GM12892 (cell line): Measurements from ENCODE around the gene STK32C.

Experiments
- DNase-seq: peaks from one replicate; pipeline ENCODE4 v3.0.0; 2011; ENCODE audit not compliant: insufficient read length
- FAIRE-seq: peaks from 2 replicates; lab custom pipeline; 2011; peaks lifted over from hg19 to GRCh38; lab: Jason Lieb, UNC
- POLR2A ChIP-seq: IDR thresholded peaks from 2 replicates; pipeline ENCODE4 v1.6.1; 2011; ENCODE audit warnings: low read depth, low read length, control low read depth
- POLR2AphosphoS5 ChIP-seq: IDR thresholded peaks from 2 replicates; pipeline ENCODE4 v1.6.1; 2011; ENCODE audit warnings: low read depth, low read length, control low read depth
- TAF1 ChIP-seq: IDR thresholded peaks from 2 replicates; pipeline ENCODE4 v1.6.1; 2011; ENCODE audit warnings: low read depth, mild to moderate bottlenecking, control low read depth, low read length, borderline replicate concordance

Gene STK32C

DNA sequence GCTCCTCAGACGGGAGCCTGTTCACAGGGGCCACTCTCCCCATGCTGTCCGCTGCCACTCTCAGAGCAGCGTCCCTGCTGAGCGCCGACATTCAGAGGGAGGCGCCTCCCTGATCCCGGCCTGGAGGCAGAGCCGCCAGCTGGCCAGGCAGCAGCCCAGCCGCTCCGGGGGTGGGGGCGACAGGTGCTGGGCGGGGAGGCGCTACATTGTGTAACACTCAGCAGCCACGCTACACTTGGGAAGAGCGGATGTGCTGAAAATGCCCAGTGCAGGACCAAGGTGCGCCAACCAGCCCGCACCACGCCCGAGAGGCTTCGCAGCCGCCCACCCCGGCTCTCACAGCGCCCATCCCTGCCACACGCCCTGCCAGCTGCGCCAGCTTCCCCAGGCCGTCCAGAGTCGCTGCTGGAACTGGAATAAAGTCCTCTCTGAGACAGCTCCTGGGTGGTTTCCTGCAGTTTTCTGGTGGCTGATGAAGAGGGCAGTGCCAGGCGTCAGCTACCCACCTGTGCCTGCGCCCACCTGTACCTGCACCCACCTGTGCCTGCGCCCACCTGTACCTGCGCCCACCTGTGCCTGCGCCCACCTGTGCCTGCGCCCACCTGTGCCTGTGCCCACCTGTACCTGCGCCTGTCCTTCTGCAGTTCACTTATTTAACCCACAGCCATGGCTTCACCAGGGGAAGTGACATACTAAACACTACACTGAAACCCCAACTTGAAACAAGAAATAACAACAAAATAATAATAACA lies 25.7 kb downstream of the STK32C start:
- TF ChIP-seq POLR2A (no peak), TAF1 (no peak), POLR2AphosphoS5 (no peak)
- FAIRE-seq (no peak), DNase-seq (no peak)

DNA sequence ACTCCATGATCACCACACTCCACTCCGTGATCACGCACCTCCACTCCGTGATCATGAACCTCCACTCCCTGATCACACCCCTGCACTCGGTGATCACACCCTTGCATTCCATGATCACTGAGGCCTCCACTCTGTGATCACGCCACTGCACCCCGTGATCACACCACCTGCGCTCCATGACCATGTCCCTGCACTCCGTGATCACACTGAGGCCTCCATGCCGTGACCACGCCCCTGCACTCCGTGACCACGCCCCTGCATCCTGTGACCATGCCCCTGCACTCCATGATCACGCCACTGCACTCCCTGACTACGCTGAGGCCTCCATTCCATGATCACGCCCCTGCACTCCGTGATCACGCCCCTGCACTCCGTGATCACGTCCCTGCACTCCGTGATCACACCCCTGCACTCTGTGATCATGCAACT lies 27.1 kb downstream of the STK32C start:
- no peak for DNase-seq
- TF ChIP-seq POLR2A = no peak
- no peak for TF ChIP-seq POLR2AphosphoS5
- TF ChIP-seq TAF1 = no peak
- FAIRE-seq = no peak

DNA sequence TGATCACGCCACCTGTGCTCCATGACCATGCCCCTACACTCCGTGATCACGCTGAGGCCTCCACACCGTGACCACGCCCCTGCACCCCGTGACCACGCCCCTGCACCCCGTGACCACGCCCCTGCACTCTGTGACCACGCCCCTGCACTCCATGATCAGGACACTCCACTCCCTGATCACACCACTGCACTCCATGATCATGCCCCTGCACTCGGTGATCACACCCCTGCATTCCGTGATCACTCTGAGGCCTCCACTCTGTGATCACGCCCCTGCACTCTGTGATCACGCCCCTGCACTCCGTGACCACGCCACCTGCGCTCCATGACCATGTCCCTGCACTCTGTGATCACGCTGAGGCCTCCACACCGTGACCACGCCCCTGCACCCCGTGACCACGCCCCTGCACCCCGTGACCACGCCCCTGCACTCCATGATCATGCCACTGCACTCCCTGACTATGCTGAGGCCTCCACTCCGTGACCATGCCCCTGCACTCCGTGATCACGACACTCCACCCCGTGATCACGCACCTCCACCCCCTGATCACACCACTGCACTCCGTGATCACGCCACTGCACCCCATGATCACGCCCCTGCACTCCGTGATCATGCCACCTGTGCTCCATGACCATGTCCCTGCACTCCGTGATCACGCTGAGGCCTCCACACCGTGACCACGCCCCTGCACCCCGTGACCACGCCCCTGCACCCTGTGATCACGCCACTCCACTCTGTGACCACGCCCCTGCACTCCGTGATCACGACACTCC lies 27.7 kb downstream of the STK32C start:
- DNase-seq = no peak
- no peak for FAIRE-seq
- TF ChIP-seq POLR2AphosphoS5 (no peak), TAF1 (no peak), POLR2A (no peak)

DNA sequence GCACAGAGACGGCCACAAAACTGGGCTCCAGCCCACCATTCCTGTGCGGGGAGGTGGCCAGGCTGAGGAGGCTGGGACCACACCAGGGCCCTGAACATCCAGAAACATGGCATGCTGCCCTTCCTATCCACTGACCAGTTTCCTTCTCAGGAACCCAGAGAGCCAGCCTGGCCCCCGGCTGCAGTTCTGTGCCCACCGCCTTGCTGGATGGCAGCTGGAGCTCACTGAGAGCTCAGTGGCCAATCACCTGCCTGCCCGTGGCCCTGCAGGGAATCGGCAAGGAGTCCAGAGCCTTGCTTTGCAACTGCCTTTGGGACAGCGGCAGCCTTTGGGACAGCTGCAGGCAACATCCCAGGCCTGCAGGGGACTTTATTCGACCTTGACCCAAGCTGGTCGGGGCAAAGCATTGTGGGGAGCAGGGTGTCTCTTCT lies 30.4 kb downstream of the STK32C start:
- TF ChIP-seq POLR2A = no peak
- TF ChIP-seq TAF1 = no peak
- TF ChIP-seq POLR2AphosphoS5 = no peak
- FAIRE-seq (no peak), DNase-seq (no peak)

DNA sequence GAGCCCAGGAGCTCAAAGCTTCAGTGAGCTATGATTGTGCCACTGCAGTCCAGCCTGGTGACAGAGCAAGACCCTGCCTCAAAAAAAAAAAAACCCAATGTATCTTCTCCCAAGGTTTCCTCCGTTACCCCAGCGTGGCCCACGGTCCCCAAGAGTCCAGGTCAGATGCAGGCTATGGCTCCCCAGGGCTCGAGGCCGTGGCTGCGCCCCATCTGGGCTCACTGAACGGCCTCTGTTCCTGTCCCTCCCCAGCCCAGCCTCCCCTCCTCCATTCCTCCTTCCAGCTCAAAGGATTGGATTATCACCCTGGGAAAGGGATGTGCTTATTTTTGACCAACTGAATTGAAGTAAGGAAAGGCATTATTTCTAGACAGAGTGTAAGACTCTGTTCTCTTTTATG lies 31.0 kb downstream of the STK32C start:
- FAIRE-seq = no peak
- no peak for TF ChIP-seq POLR2A
- no peak for TF ChIP-seq TAF1
- no peak for TF ChIP-seq POLR2AphosphoS5
- no peak for DNase-seq

DNA sequence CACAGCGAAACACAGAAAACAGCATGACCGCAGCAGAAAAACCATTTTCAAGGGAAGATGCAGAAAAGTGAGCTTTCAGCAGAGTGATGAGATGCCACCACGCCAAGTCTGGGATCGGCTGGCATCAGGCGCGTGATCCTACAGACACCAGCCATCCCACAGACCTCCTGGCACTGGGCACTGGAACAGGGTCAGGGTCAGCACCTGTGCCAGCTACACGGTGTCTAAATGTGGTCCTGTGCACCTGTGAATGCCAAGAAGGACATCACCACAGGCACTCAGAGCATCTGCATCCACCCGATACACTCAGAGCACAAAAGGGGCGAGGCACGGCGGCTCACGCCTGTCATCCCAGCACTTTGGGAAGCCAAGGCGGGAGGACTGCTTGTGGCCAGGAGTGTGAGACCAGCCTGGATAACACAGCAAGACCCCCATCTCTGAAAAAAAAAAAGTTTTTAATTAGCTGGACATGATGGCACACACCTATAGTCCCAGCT lies 31.5 kb downstream of the STK32C start:
- FAIRE-seq (no peak), DNase-seq (no peak)
- TF ChIP-seq POLR2AphosphoS5 = no peak
- no peak for TF ChIP-seq POLR2A

DNA sequence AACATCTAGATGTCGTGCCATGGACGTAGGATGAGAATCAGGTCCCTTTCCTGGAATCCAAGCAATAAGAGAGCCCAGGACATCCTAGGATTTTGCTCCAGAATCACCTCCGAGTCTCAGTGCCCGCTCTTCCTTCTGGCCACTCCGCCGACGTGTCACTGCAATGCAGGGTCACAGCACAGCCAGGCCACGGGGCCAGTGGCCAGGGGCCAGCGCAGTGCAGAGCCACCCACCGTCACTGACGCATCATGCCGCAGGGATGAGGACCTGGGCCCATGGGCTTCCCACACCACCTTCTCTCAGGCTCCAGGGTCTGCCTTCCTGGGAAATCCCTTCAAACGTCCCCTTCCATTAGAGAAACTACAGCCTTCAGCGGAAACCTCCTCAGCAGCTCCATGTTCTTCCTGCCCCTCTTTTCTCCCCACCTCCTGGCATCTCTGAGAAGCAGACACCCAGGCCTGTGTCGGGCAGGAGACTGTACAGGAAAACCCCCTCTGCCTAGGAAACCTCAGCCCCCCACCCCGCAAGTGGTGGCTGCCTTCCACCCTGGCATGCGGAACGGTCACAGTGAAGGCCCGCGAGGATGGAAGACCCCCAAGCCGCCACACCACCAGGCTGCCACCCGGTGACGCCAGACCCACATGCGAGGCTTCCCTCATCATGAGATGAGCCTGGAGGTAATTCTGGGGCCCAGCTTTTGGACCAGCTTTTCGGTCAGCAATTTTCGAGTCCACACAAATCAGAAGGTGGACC lies 32.1 kb downstream of the STK32C start:
- TF ChIP-seq TAF1 (no peak), POLR2AphosphoS5 (no peak), POLR2A (no peak)
- no peak for DNase-seq
- FAIRE-seq = no peak

DNA sequence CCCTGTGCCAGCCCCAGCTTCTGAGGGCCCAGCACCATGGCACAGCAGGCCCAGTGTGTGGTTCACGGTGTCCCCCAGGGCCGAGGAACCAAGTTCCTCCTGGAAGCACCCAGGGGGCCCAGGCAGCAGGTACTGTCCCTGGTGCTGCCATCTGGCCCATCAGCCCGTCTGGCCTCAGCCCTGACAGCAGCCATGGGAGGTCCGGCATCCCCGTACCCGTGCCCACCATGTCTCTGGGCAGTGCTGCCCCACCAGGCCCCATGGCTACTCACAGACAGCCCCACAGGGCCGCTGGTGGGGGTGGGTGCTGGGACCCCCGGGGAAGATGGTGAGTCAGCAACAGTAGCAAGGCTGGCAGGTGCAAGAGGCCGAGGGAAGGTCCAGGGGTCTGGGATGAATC lies 32.8 kb downstream of the STK32C start:
- TF ChIP-seq POLR2A (no peak), TAF1 (no peak), POLR2AphosphoS5 (no peak)
- no peak for FAIRE-seq

DNA sequence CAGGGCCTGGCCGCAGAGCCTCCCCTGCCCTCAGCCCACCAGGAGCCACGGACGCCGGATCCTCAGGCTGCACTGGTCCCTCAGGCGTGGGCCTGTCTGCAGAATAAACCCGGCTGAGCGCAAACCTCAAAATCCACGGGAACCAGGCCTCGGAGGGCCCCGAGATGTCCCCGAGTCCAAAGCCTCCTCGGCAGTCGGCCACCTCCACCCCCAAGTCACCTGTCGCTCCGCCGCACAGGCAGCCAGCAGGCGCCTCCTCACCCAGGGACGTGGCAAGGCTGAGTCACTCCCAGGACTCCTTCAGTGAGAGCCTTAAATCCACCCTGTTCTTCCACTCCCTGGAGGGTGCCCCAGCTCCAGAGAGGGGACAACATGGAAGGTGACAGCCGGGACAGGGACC lies 33.2 kb downstream of the STK32C start:
- FAIRE-seq (no peak), DNase-seq (no peak)

More for the DNA sequence above, 32.8 kb downstream of the STK32C start:
- no peak for DNase-seq

DNA sequence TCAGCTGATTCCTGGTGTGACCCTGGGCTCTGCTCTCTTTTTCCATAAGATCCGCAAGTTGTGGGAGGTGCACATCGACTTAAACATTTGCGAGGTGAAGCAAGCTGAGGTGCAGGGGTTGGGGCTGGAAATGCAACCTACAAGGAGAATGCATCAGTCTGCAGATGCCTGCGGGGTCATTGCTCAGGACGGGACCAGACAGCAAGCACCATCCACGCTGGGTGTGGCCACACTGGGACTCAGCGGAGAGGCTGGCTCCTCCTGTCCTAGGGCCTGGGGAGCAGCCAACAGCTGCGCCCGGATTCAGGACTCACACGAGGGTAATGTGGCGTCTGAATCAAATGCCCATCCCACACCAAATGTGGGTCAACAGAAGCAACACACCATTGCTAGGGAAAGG lies 33.8 kb downstream of the STK32C start:
- FAIRE-seq (no peak), DNase-seq (no peak)
- no peak for TF ChIP-seq POLR2A
- TF ChIP-seq POLR2AphosphoS5 = no peak
- TF ChIP-seq TAF1 = no peak

More for the DNA sequence above, 33.2 kb downstream of the STK32C start:
- TF ChIP-seq TAF1 (no peak), POLR2AphosphoS5 (no peak), POLR2A (no peak)

DNA sequence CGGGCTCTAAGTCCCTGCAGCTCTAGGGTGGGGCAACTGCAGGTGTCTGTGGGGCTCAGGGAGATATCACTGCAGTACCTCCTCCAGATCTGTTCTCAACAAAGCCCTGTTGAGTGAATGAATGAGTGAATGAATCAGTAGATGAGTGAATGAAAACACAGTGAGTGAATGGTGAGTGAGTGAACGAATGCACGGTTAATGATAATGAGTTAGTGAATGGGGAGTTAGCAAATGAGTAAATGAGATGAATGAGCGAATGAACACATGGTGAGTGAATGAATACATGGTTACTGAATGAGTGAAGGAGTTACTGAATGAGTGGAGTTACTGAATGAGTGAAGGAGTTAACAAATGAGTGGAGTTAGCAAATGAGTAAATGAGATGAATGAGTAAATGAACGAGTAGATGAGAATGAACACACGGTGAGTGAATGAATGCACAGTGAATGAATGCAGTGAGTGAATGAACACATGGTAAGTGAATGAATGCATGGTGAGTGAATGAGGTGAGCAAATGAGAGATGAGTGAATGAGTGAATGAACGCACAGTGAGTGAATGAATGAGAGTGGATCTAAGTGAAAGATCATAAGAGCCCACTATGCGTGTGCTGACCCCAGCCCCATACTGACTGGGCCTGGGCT lies 34.3 kb downstream of the STK32C start:
- DNase-seq = no peak
- no peak for TF ChIP-seq POLR2A
- TF ChIP-seq POLR2AphosphoS5 = no peak
- TF ChIP-seq TAF1 = no peak
- no peak for FAIRE-seq
